ENCODE data around the gene SUDS3.

DNA sequence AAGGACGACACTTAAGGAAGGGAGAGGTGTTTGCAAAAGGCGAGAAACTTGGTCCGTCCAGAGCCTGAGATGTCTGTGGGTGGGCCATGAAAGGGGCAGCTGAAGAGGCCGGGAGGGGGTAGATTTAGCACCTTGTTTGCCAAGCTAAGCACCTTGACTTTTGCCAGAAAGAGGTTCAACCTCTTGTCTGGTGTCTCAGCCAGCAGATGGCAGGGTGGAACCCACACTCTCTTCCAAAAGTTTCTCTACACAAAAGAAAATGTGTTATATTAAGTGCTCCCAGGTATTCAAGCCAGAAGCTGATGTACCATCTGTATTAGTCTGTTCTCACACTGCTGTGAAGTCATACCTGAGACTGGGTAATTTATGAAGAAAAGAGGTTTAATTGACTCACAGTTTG lies 69.9 kb downstream of the SUDS3 start:
- TF ChIP-seq, protein P1, sequence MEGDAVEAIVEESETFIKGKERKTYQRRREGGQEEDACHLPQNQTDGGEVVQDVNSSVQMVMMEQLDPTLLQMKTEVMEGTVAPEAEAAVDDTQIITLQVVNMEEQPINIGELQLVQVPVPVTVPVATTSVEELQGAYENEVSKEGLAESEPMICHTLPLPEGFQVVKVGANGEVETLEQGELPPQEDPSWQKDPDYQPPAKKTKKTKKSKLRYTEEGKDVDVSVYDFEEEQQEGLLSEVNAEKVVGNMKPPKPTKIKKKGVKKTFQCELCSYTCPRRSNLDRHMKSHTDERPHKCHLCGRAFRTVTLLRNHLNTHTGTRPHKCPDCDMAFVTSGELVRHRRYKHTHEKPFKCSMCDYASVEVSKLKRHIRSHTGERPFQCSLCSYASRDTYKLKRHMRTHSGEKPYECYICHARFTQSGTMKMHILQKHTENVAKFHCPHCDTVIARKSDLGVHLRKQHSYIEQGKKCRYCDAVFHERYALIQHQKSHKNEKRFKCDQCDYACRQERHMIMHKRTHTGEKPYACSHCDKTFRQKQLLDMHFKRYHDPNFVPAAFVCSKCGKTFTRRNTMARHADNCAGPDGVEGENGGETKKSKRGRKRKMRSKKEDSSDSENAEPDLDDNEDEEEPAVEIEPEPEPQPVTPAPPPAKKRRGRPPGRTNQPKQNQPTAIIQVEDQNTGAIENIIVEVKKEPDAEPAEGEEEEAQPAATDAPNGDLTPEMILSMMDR (conservative IDR thresholded peaks at IDR 0.05): no peak
- TF ChIP-seq EZH2 (IDR thresholded peaks at IDR 0.05; ENCODE audit: low read depth): no peak

Measured in PC-9 (cell line).